GM21737 (cell line): ENCODE measurements around the gene CCDC85A.

ENCODE experiments used
- ATAC-seq: cut with Tn5 transposase; IDR thresholded peaks from one replicate; pipeline ENCODE4 v1.9.1; 2021; ENCODE audit warnings: mild to moderate bottlenecking, moderate library complexity; ENCODE audit not compliant: unreplicated experiment

CCDC85A gene

DNA sequence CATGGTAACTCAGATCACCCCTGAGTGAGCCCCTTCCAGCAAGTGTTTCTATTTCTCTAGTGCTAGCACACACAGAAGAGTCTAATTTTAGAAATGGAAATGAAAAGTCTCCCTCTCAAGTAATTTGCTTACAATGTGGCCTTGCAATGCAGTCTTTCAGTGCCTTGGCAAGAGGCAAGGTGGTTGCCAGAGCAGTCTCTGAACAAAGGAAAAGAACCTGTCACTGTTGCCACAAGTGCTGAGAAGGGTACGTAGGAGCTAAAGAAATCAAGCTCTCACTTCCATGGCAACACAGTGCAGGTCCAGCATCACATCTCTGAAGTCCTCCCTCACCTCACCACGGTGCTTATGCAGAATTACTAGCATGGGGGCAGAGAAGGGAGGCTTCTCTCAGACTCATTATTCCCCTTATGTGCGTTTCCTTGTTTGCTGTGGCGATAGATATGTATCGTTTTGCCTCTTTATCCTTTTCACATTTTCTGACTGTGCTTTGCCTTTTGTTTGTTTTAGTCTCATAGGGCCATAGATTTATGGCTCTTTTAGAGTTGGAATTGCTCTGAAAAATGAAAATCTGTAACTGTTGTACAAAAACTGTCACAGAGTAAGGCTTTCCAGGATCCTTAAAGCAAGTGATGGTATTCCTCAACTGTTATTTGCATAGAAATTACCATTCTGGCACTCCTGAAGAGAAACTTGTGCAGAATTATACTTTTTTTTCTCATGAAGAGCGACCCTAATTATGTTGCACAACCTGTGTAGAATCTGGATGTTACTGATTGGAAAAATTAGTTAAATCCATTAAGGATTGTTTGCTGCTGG is 164.8 kb downstream of the CCDC85A start:
- ATAC-seq, result no peak

DNA sequence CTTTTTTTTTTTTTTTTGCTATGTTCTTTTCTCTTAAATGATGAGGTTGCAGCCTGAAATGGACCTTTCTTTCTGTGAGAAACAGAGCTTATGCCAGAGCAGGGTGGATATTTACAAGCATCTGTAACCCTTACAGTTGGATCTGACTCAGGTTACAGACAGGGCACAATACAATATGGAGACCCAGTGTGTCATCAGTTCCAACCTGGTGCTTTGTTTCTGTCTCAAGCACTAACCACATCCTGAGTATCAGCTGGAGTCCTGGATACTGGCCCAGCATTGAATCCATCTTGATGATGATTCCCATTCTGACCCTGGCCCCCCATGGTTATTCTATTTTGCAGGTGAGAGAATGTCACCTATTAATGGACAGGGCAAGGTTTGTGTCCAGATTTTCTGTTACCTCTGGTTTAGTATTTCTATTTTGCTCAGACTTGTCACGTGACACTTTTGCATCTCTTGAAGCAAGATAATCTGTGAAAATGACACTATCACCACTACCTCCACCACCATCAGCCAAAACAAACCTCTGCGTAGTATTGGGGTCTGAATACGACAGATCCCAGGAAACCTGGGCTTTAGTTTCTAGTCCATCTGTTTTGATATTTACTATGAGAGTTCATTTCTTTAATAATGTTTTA is 174.0 kb downstream of the CCDC85A start:
- ATAC-seq, result no peak

DNA sequence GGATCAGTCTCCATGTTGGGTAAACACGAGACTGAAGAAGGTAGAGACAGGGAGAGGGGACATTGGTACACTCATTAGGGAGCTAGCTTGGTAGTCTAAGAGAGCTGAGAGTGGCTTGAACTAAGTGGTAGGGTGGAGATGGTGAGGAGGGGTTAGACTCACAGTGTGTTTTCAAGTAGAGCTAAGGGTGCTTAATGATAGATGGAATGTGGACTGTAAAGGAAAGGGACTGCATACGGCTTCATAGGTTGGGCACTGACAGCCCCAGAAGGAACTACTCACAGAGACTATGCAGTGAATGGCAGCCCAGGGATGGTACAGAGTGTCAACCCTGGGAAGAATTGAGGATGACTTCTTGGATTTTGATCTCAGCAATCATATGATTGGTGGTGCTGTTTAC is 178.1 kb downstream of the CCDC85A start:
- no peak for ATAC-seq

DNA sequence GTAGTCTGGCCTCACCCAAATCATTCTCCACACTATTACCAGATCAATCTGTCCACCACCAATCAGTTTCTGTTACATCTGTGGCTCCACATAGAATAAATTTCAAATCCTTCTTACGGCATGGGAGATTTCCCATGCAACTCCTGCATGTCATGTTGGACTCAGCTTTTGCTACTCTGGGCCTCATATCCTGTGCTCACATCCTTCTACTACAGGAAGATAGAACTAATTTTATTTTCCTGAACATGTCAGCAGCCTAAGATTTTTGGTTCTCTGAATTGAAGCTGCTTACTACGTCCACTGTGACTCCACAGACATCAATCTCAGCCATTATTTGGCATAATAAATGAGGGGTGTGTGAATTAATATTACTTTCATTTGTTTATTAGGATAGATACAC is 181.1 kb downstream of the CCDC85A start:
- no peak for ATAC-seq

DNA sequence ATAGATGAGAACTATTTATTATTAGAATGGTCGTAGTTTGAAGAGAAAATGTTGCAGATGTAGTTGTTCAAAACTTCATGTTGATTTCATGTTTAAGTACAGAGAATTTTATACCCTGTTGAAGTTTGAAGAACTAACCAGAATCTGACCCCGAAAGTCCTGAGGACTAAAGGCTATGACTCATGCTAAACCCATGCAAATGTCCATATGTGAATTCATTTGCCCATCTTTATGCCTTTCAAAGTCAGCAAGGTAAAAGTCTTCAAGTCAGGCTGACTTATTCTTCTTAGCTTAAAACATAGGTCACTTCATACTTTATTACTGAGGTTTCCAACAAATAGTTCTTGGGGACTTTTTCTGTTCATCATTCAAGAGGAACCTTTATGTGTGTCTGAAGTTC is 185.5 kb downstream of the CCDC85A start:
- ATAC-seq, result no peak

DNA sequence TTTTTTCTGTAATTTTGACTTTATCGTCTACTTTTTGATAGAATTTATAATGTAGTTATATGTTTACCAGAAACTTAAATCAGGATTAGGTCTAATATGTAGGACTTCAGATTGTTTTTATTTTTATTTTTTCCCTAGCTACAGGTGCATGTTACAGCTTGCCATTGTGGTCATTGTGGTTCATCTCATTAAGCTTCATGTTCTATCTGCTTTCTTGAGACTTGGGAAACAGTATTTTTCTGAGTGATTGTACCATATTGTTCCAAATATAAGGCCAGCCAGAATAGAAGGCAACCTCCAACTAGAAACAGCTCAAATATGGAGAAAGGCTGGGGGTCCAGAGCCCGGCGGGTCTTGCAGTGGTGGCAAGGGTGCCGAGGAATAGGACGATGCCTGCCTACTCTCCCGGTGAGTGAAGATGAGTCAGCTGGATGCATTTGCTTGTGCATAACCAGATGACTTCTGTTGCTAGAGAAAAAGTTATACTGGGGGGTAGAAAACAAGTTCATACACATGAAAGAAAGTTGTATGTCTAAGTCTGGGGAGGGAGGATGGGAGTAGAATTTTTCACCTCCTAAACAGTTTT is 188.4 kb downstream of the CCDC85A start:
- ATAC-seq, result no peak

DNA sequence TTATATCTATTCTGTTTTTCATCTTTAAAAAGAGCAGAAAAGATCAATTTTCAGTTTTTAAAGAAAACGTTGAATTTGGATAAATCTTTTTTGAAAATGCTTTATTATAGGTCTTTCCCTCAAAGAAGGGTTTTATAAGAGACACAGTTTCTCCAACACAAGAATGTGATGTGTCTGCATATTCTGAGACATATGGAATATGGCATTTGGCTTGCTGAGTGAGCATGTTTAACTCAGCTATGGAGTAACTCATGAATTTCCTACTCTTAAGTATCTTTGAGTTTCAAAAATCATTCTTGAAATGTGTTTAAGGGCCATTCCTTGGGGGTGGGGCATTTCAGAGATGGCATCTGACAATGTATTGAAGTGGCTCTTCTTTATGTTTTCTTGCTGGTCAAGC is 191.5 kb downstream of the CCDC85A start:
- no peak for ATAC-seq

DNA sequence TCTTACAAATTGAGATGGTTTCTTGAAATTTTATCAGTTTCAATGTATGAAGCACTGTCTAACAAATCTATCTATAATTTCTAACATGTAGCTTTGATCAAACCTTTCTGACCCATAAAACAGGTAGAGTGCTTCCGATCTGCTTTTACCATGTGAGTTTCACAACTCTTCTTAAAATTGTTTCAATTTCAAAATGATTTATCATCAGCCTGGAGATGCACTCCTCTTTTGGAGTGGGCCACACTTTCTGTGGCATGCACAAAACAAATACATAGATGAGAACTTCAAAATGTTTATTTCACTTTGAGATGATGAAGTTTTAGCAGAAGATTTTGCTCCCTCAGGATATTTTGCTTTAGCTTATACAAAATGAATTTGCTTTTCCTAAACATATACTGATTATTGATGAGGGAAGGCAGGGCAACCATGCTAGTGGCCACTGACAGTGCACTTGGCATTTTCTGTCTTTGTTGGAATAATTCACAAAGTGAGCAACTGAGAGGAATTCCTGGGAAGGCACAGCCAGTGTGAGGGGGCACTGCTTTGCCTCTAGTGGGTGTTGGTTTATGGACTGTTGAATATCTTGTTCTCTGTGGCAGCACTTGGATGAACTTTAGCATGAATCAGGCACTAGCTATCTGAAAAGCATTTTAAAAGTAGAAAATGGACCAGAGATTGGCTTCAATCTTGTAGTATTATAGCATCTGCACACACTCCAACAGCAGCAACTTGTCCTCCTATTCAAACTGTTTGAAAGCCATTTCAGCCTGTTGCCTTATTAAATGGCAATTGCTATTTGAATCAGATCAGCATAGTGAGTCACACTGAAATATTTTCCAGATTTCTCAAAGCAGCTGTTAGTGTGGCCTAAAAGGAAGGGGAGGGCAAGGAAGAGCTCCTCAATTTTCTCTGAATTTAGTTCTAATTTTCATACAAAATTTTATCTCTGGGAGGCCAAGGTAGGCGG is 193.2 kb downstream of the CCDC85A start:
- no peak for ATAC-seq

DNA sequence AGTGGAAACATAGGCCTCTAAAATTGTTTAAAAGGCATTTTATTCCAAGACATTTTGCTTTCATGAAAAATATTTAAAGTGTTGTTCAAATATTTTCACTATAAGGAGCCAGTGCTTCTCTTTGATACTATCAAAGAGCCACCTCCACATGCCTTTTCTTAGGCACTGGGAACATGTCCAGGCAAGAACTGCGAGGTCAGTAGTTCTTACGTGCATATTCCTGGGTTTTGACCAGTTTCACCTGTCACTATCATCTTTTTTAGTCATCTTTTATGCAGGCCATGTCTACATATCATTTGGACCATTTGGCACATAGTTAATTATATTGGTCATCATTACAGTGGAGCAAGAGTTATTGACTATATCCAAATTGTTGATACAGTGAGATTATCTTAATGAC is 195.3 kb downstream of the CCDC85A start:
- no peak for ATAC-seq

DNA sequence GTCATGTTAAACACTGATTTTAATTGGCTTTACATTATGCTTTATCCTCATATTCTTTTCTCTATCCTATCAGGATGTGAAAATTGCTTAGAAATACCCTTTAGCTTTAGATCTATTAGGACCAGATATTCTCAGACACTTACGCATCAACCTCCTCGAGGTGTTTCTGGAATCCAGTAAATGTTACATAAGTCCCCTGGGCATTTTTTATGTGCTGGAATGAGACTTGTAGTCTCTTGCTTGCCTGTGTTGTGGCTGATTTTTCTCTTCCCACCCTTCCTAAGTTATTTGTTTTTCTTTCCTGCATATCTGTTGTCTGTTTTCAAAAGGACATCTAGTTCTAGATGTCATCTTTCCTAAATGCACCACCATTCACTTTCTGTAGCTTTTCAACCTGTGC is 197.1 kb downstream of the CCDC85A start:
- ATAC-seq, result no peak

DNA sequence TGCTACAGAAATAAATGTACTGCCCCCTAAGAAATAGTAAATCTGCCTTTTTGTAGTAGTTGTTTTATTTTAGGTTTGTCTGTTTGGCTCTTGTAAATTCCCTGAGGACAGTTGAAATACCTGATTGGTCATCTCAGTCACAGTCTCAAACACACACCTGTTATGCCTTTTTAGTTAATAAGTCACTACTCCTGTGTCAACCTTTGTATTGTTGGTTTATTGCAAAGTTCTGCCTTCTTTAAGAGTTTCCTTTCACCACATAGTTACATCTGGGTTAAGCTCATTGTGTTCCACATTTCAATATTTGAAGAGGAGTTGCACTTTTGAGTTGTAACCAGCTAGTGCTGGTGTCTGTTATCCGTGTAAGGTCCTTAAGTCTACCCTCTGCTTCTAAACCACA is 198.7 kb downstream of the CCDC85A start:
- no peak for ATAC-seq

DNA sequence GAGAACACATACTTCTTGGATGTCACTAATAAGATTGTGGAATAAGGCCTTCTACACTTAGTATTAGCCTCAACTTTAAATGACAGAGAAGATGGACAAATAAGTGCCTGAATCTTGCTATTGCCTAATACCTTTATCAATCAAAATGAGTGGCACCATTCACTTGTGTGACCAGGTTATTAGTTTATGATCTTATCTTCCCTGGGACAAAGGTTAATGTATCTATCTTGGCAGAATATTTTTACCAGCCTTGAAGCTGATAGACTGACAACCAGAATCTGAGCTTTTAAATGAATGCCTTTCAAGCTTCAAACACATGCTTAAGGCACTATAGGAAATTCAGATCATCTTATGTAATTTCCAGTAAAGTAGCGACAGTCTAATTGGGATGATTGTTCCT is 202.9 kb downstream of the CCDC85A start:
- ATAC-seq, result no peak

DNA sequence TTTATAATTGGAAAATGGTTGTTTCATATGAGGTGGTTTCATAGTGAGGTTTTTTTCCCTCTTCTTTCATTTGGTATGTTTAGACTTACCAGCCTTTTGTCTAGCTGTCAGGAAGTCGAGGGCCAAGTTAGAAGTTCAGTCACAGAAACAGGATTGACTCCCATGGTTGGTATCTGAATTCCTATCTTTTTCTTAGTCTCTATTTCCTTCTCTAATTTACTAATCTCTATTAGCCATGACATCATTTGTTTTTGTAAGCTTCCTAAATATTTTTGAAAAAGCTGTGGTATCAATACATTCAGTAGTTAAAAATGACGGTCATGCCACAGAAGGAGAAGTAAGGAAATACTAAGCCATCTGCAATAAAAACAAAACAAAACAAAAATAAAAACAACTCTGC is 206.9 kb downstream of the CCDC85A start:
- ATAC-seq, result no peak

DNA sequence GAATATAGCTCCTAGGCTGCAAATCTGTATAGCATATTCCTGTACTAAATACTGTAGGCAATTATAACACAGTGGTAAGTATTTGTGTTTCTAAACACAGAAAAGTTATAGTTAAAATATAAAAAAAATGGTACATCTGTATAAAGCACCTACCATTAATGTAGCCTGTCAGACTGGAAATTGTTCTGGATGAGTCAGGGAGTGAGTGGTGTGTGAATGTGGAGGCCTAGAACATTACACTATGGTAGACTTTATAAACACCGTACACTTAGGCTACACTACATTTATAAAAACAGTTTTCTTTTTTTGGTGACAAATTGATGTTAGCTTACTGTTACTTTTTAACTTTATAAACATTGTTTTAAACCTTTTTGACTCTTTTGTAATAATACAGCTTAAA is 226.3 kb downstream of the CCDC85A start:
- no peak for ATAC-seq

DNA sequence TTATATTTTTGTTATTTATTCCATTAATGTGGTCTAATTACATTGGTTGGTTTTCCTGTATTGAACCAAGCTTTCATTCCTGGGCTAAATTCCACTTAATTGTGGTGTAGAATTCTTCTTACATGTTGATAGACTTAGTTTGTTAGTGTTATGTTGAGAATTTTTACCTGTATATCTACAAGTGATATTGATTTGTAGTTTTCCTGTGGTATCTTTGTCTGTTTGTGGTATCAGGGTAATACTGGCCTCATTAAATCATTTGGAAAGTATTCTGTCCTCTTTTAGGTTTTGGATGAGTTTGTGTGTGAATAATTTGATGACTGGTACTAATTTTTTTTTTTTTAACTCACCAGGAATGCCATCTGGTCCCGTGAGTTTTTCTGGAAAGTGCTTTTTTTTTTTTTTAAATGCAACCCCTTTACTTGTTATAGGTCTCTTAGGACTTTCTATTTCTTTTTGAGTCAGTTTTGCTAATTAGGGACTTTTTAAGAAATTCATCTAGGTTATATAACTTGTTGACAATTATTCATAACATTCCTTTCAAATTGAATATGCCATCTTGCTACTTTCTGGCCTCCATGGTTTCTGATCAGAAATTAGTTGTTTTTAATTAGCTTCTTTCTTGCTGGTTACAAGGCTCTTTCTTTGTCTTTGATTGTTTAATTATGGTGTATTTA is 232.8 kb downstream of the CCDC85A start:
- ATAC-seq, result no peak
